IPS-NIHi11 (cell line): ENCODE results near the gene CLHC1.
"Not testable (repeated sequence)": the region's sequence is repeated elsewhere in the genome, so short reads cannot be mapped to it uniquely, and the experiment has no call there.

ENCODE experiments used
- DNase-seq: peaks from one replicate; pipeline ENCODE4 v3.0.0; 2012; ENCODE audit warnings: mixed read lengths, low spot score

CLHC1 gene

GRCh38 chr2:55232084-55232862, at the start of gene CLHC1, which contains the start of gene RPS27A:
Gene CLHC1 (minus strand): TSS chr2:55232293. CDS start chr2:55222411, 9,882 bp downstream.
Gene RPS27A (plus strand): TSS chr2:55232688. CDS start chr2:55232825, 137 bp downstream.
- DNase-seq, result peak; percentile 86

DNA sequence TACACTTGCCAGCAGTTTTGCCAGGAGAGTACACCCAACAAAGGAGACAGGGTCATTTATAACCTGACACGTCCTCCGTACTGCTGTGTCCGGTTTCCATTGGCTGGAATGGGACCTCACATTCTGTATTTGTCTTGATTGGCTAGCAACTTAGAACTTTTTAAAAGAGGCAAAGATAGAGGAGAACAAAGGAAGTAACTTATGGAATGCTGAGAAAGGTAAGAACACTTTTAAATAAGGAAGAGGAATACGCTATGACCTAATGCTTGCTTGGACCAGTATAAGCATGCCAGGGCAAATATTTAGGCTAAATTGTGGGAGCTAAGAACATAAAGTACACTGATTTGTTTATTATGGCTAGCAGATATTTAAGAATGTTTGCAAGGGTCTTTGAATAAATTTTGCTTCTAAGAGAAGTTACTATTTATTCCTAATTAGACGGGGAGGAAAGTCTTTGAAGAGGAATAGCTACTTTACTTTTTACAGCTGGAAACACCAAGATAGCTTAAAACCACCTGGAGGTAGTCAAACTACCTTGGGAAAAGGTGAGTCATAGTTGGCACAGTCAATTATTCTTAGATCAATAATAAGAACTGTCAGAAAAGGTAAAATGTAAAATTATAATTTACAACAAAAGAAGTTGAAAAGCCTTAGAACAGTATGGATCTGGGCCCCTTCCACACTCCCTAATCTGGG, 48.9 kb upstream of the CLHC1 start:
- not testable (repeated sequence) for DNase-seq

- DNase-seq, result not testable (repeated sequence)
Observed at GRCh38 chr2:55279859-55280424, 47.8 kb upstream of the CLHC1 start.

DNA sequence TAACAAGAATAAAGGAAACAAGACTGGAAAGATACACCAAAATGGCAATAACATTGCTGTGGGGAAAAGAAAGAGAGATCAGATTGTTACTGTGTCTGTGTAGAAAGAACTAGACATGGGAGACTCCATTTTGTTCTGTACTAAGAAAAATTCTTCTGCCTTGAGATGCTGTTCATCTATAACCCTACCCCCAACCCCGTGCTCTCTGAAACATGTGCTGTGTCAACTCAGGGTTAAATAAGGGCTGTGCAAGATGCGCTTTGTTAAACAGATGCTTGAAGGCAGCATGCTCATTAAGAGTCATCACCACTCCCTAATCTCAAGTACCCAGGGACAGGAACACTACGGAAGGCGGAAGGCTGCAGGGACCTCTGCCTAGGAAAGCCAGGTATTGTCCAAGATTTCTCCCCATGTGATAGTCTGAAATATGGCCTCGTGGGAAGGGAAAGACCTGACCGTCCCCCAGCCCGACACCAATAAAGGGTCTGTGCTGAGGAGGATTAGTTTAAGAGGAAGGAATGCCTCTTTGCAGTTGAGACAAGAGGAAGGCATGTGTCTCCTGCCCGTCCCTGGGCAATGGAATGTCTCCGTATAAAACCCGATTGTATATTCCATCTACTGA, 47.2 kb upstream of the CLHC1 start:
- DNase-seq, result not testable (repeated sequence)

DNA sequence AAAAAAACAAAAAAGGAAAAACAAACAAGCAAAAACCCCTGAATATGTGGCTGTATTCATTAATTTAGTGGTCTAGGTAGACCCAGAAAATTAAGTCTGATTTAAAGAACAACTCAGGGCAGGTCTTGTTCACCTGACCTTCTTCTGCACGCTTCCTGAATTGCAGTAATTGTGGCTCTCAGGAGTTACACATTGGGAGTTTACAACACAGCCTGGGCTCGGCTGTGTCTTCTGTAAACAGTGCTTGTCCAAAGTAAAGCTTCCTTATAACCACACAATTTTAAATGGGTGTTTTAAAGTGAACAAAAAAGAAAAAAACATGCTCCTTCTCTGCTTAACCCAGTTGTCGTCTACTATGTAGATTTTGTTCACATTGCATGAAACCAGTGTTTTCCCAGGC, 45.2 kb upstream of the CLHC1 start:
- DNase-seq, result no peak

DNA sequence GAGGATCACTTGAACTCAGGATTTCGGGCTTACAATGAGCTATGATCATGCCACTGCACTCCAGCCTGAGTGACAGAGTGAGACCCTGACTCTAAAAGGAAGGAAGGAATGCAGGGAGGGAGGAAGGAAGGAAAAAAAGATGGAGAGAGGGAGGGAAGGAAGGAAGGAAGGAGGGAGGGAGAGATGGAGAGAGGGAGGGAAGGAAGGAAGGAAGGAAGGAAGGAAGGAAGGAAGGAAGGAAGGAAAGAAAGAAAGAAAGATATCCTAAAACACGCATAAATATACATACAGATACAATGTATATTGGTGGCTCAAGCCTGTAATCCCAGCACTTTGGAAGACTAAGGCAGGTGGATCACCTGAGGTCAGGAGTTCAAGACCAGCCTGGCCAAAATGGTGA, 42.3 kb upstream of the CLHC1 start:
- not testable (repeated sequence) for DNase-seq

- DNase-seq, result no peak
Observed at GRCh38 chr2:55269645-55269990, 37.5 kb upstream of the CLHC1 start.

- peak; percentile 94 for DNase-seq
Observed at GRCh38 chr2:55268907-55269644, 37.0 kb upstream of the CLHC1 start, which contains the start of gene MTIF2. Gene MTIF2 (minus strand): TSS chr2:55269231. CDS start chr2:55263858, 5,373 bp downstream.

DNA sequence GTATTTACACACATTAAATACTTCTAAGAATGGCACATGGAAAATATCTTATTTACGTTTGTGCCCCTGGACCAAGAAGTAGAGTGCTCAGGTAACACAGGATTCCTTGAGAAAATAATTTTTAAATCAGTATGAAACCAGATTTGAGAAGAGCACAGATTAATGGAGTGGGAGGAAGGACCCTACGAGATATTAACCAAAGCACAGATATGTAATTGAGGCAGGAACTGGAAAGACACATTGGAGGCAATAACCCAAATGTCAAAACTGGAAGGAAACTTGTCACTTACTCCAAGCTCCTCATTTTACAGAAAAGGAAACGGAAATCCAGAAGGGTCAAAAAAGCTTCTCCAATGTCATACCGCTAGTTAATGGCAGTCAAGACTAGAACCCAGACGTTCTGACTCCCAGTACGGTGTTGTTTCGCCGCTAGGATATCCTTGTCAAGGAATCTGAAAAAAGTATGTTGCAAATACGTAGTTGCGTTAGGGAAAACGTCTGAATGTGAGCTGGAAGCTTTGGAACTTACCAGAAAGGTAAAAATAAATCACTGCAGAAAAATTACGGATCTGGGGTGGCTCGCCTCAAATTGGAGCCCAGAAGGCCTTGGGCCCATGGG, 36.3 kb upstream of the CLHC1 start:
- DNase-seq, result no peak

DNA sequence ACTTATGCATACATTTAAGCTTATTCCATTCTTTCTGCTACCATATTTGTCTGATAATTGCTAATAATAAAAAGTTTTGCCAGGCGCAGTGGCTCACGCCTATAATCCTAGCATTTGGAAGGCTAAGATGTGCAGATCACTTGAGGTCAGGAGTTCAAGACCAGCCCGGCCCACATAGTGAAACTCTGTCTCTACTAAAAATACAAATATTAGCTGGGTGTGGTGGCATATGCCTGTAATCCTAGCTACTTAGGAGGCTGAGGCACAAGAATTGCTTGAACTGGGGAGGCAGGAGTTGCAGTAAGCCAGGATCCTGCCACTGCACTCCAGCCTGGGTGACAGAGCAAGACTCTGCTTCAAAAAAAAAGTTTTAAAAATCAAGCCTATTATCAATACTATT, 27.5 kb upstream of the CLHC1 start:
- not testable (repeated sequence) for DNase-seq

DNA sequence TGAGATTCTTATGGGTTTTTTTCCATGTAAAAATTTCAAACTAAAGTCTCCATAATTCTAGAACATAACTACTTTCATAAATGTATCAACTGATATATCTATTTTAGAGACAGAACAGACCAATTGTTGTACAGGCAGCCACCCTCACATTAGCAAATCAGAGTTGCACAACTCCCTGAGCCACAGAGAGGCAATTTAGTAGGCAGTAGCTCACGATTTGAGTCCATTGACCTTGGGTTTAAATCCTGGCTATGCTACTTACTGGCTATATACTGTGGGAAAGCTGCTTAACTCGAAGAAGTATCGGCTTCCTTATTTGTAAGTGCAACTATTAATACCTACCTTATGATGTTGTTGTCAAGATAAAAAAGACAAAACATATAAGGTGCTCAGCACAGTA, 20.7 kb upstream of the CLHC1 start:
- no peak for DNase-seq

DNA sequence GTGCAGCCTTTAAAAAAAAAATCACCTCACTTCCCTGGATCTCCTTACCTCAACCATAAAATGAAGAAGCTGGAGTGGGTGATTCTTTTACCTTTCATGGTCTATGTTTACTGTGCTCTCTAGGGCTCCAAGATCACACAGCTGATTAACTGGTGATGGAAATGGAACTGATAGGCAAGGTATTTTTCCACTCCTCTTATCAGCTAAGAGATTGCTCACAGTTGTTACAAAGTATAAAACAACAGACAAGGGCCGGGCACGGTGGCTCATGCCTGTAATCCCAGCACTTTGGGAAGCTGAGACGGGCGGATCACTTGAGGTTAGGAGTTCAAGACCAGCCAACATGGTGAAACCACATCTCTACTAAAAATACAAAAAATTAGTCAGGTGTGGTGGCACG, 14.9 kb upstream of the CLHC1 start:
- no peak for DNase-seq

GRCh38 chr2:55245411-55245810, 13.3 kb upstream of the CLHC1 start:
- DNase-seq, result no peak

DNA sequence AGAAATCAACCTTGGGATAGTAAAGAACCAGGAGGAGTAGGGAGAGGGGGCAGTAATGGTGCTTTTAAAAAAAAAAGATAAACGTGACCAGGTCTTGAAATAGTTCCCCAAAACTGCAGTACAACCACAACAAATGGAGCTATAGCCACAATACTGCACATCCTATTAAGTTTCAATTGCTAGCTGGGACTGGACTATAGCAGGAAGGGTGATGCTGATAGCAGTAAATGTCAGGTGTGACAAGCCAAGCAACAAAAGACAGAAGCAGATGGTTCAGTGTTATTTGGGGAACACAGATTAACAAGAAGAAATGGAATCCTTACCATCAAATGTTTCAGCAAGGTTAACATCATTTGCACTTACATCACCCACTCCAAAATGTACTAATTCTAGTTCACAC, 10.5 kb upstream of the CLHC1 start:
- DNase-seq, result no peak

DNA sequence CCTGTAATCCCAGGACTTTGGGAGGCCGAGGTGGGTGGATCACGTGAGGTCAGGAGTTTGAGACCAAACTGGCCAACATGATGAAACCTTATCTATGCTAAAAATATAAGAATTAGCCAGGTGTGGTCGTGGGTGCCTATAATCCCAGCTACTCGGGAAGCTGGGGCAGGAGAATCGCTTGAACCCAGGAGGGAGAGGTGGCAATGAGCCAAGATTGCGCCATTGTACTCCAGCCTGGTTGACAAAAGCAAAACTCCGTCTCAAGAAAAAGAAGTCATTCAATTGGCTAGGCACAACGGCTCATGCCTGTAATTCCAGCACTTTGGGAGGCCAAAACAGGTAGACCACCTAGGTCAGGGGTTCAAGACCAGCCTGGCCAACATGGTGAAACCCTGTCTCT, 9.5 kb upstream of the CLHC1 start:
- not testable (repeated sequence) for DNase-seq

GRCh38 chr2:55239656-55240222, 7.6 kb upstream of the CLHC1 start:
- DNase-seq, result no peak

GRCh38 chr2:55236992-55237543, 5.0 kb upstream of the CLHC1 start:
- no peak for DNase-seq

GRCh38 chr2:55235724-55236538, 3.8 kb upstream of the CLHC1 start:
- no peak for DNase-seq

GRCh38 chr2:55233658-55233940, 1.5 kb upstream of the CLHC1 start:
- DNase-seq, result no peak
